ENCODE data around the gene IGFBP6.
A peak's percentile ranks its signal among the peaks of the same experiment; 100 is the strongest.
"Not testable (repeated sequence)": the region's sequence is repeated elsewhere in the genome, so short reads cannot be mapped to it uniquely, and the experiment has no call there.

Gene IGFBP6

GRCh38 chr12:53091756-53092155, 5.7 kb upstream of the IGFBP6 start:
- no peak for DNase-seq (ENCODE audit: low read depth, low spot score)
- Histone ChIP-seq H3K4me1 (ENCODE audit: control insufficient read depth, insufficient read depth, low read length) (peaks cover 5% of the 10 kb centered on the region), H3K36me3 (ENCODE audit: control insufficient read depth, insufficient read depth, low read length) (no peaks in the 10 kb centered on the region), H3K27ac (ENCODE audit: low read length) (no peak overlapping the region), H3K4me3 (ENCODE audit: low read length) (no peak overlapping the region), H3K27me3 (ENCODE audit: control insufficient read depth, insufficient read depth, low read length) (no peaks in the 10 kb centered on the region), H3K9me3 (ENCODE audit: control insufficient read depth, insufficient read depth, low read length) (no peaks in the 10 kb centered on the region)
- WGBS (ENCODE audit: insufficient coverage, insufficient read length), result no CpG with 5 or more reads among the region's 6 CpGs

DNA sequence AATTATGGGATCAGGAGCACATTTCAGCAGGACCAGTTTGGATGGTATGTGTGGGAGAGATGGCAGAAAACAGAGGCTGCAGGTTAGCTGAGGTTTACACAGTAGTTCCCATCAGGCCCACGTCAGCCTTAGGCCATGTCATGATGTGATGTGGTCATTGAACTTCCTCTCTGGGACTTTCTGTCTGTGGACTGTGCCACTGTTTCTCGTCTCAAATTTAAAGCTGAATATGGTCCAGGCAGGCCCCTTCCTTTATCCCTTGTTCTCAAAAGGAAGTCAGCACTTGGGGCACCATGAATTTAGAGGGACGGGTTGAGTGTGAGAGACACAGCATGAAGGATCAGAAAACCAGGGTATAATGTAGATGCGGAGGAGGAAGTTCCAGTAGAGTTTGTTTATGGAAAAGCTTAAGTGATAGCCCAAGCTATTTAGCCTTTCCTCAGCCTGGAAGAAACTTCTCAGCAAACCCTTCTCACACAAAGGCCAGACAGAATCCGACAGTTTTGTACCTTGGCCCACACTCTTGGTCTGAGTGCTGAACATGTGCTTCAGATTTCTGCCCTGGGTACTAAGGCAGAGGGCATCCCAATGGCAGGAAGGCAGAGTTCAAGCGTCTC, 3.6 kb upstream of the IGFBP6 start:
- WGBS (ENCODE audit: insufficient coverage, insufficient read length), result no CpG with 5 or more reads among the region's 6 CpGs
- H3K27me3 ChIP-seq (ENCODE audit: control insufficient read depth, insufficient read depth, low read length), result peaks cover 3% of the 10 kb centered on the region; the same call in 1 of the 2 replicates
- H3K9me3 ChIP-seq (ENCODE audit: control insufficient read depth, insufficient read depth, low read length), result no peaks in the 10 kb centered on the region
- H3K4me1 ChIP-seq (ENCODE audit: control insufficient read depth, insufficient read depth, low read length), result peaks cover 5% of the 10 kb centered on the region
- DNase-seq (ENCODE audit: low read depth, low spot score), result no peak
- H3K4me3 ChIP-seq (ENCODE audit: low read length), result no peak overlapping the region
- H3K36me3 ChIP-seq (ENCODE audit: control insufficient read depth, insufficient read depth, low read length), result no peaks in the 10 kb centered on the region
- no peak overlapping the region for H3K27ac ChIP-seq (ENCODE audit: low read length)

- no peak overlapping the region for H3K4me3 ChIP-seq (ENCODE audit: low read length)
- H3K4me1 ChIP-seq (ENCODE audit: control insufficient read depth, insufficient read depth, low read length), result peaks cover 8% of the 10 kb centered on the region
- H3K9me3 ChIP-seq (ENCODE audit: control insufficient read depth, insufficient read depth, low read length), result no peaks in the 10 kb centered on the region
- peaks cover 4% of the 10 kb centered on the region; the same call in 1 of the 2 replicates for H3K27me3 ChIP-seq (ENCODE audit: control insufficient read depth, insufficient read depth, low read length)
- no peaks in the 10 kb centered on the region for H3K36me3 ChIP-seq (ENCODE audit: control insufficient read depth, insufficient read depth, low read length)
- DNase-seq (ENCODE audit: low read depth, low spot score), result no peak
- whole genome bisulfite sequencing (ENCODE audit: insufficient coverage, insufficient read length), result no CpG with 5 or more reads among the region's 6 CpGs
- no peak overlapping the region for H3K27ac ChIP-seq (ENCODE audit: low read length)
Measured at GRCh38 chr12:53094394-53094787, 3.1 kb upstream of the IGFBP6 start.

GRCh38 chr12:53094796-53095595, 2.5 kb upstream of the IGFBP6 start:
- not testable (repeated sequence) for H3K27ac ChIP-seq (ENCODE audit: low read length); H3K27me3 ChIP-seq (ENCODE audit: control insufficient read depth, insufficient read depth, low read length); H3K9me3 ChIP-seq (ENCODE audit: control insufficient read depth, insufficient read depth, low read length); DNase-seq (ENCODE audit: low read depth, low spot score); H3K4me1 ChIP-seq (ENCODE audit: control insufficient read depth, insufficient read depth, low read length); H3K4me3 ChIP-seq (ENCODE audit: low read length); H3K36me3 ChIP-seq (ENCODE audit: control insufficient read depth, insufficient read depth, low read length)
- WGBS (ENCODE audit: insufficient coverage, insufficient read length), result no CpG with 5 or more reads among the region's 5 CpGs

- DNase-seq (ENCODE audit: low read depth, low spot score); H3K4me1 ChIP-seq (ENCODE audit: control insufficient read depth, insufficient read depth, low read length); H3K4me3 ChIP-seq (ENCODE audit: low read length); H3K36me3 ChIP-seq (ENCODE audit: control insufficient read depth, insufficient read depth, low read length); H3K27me3 ChIP-seq (ENCODE audit: control insufficient read depth, insufficient read depth, low read length); H3K9me3 ChIP-seq (ENCODE audit: control insufficient read depth, insufficient read depth, low read length); H3K27ac ChIP-seq (ENCODE audit: low read length): not testable (repeated sequence)
- no CpG with 5 or more reads among the region's 3 CpGs for WGBS (ENCODE audit: insufficient coverage, insufficient read length)
Measured at GRCh38 chr12:53095596-53095895, 1.9 kb upstream of the IGFBP6 start.

- no CpG with 5 or more reads among the region's 11 CpGs for WGBS (ENCODE audit: insufficient coverage, insufficient read length)
- Histone ChIP-seq H3K27me3 (ENCODE audit: control insufficient read depth, insufficient read depth, low read length) (peaks cover 4% of the 10 kb centered on the region; the same call in 1 of the 2 replicates), H3K27ac (ENCODE audit: low read length) (no peak overlapping the region), H3K9me3 (ENCODE audit: control insufficient read depth, insufficient read depth, low read length) (no peaks in the 10 kb centered on the region), H3K4me1 (ENCODE audit: control insufficient read depth, insufficient read depth, low read length) (peaks cover 8% of the 10 kb centered on the region), H3K4me3 (ENCODE audit: low read length) (peak overlapping the region; percentile 61; the same call in 1 of the 2 replicates), H3K36me3 (ENCODE audit: control insufficient read depth, insufficient read depth, low read length) (no peaks in the 10 kb centered on the region)
- DNase-seq (ENCODE audit: low read depth, low spot score), result no peak
Measured at GRCh38 chr12:53096089-53096741, 1.3 kb upstream of the IGFBP6 start.

- Histone ChIP-seq H3K9me3 (ENCODE audit: control insufficient read depth, insufficient read depth, low read length) (no peaks in the 10 kb centered on the region), H3K27ac (ENCODE audit: low read length) (no peak overlapping the region), H3K4me1 (ENCODE audit: control insufficient read depth, insufficient read depth, low read length) (peaks cover 8% of the 10 kb centered on the region), H3K27me3 (ENCODE audit: control insufficient read depth, insufficient read depth, low read length) (peaks cover 4% of the 10 kb centered on the region; the same call in 1 of the 2 replicates), H3K4me3 (ENCODE audit: low read length) (peak overlapping the region; percentile 61; the same call in 1 of the 2 replicates), H3K36me3 (ENCODE audit: control insufficient read depth, insufficient read depth, low read length) (no peaks in the 10 kb centered on the region)
- DNase-seq (ENCODE audit: low read depth, low spot score), result no peak
- no CpG with 5 or more reads among the region's 9 CpGs for WGBS (ENCODE audit: insufficient coverage, insufficient read length)
Measured at GRCh38 chr12:53096759-53097158, 708 bp upstream of the IGFBP6 start.

GRCh38 chr12:53097207-53097563, 282 bp upstream of the IGFBP6 start:
- H3K4me1 ChIP-seq (ENCODE audit: control insufficient read depth, insufficient read depth, low read length), result peaks cover 8% of the 10 kb centered on the region
- H3K27me3 ChIP-seq (ENCODE audit: control insufficient read depth, insufficient read depth, low read length), result peaks cover 4% of the 10 kb centered on the region; the same call in 1 of the 2 replicates
- no peak for DNase-seq (ENCODE audit: low read depth, low spot score)
- peak overlapping the region; percentile 61; the same call in 1 of the 2 replicates for H3K4me3 ChIP-seq (ENCODE audit: low read length)
- no peaks in the 10 kb centered on the region for H3K9me3 ChIP-seq (ENCODE audit: control insufficient read depth, insufficient read depth, low read length)
- no CpG with 5 or more reads among the region's 9 CpGs for WGBS (ENCODE audit: insufficient coverage, insufficient read length)
- H3K36me3 ChIP-seq (ENCODE audit: control insufficient read depth, insufficient read depth, low read length), result no peaks in the 10 kb centered on the region
- H3K27ac ChIP-seq (ENCODE audit: low read length), result no peak overlapping the region

GRCh38 chr12:53098354-53098981, 1.0 kb downstream of the IGFBP6 start:
- WGBS (ENCODE audit: insufficient coverage, insufficient read length), result no CpG with 5 or more reads among the region's 13 CpGs
- no peak overlapping the region for H3K27ac ChIP-seq (ENCODE audit: low read length)
- no peak for DNase-seq (ENCODE audit: low read depth, low spot score)
- H3K27me3 ChIP-seq (ENCODE audit: control insufficient read depth, insufficient read depth, low read length), result peaks cover 4% of the 10 kb centered on the region; the same call in 1 of the 2 replicates
- no peaks in the 10 kb centered on the region for H3K9me3 ChIP-seq (ENCODE audit: control insufficient read depth, insufficient read depth, low read length)
- no peaks in the 10 kb centered on the region for H3K36me3 ChIP-seq (ENCODE audit: control insufficient read depth, insufficient read depth, low read length)
- peaks cover 8% of the 10 kb centered on the region for H3K4me1 ChIP-seq (ENCODE audit: control insufficient read depth, insufficient read depth, low read length)
- peak overlapping the region; percentile 61; the same call in 1 of the 2 replicates for H3K4me3 ChIP-seq (ENCODE audit: low read length)

Data from iPS DF 6.9 (cell line).